NOMO-1 (cell line): ENCODE results near the gene UBAP2.
"Not testable (repeated sequence)": the region's sequence is repeated elsewhere in the genome, so short reads cannot be mapped to it uniquely, and the experiment has no call there.

Source experiments
- DNase-seq, 2 experiments: peaks; one replicate each; lab custom pipeline; 2025; ENCODE audit not compliant: unreplicated experiment in 2 of 2; lab: John Stamatoyannopoulos, UW

The UBAP2 gene

DNA sequence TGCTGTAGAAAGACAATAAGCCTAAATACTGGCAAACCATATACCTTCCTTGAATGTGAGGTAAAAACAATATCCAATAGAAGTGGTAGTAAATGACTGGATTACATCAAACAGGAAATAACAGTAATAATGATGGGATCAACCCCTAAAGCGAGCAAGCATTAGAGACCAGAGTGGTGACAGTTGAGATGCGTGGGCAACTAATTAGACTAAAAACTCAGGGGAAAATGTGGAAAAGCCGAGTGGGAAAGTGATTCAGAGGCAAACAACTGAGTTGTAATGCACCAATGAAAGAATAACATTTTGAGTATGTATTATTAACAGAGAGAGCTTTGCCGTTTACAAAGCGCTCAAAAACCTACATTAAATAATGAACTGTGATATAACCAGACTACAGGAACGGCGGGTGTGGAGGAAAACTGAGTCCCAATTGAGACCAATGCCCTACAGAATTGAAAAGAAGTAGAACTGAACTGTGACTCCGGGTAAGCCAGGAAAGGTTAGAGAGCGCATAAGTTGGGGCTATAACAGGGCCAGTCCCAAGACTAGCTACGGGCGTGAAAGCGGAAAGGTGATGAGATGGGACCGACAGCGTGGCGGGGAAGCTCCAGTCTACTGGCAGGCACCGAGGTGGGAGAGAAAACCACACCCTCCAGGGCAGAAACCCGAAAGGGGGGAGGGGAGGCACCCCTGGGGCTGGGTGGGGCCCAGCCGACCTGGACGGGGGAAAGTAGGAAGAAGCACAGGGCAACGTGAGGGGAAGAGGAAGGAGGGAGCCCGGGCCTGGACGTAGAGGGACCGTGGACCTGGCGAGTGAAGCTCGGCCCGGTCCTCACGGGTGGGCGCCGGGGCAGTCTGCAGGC is 592 bp downstream of the UBAP2 start:
- peak; percentile 76 to 81 for DNase-seq

DNA sequence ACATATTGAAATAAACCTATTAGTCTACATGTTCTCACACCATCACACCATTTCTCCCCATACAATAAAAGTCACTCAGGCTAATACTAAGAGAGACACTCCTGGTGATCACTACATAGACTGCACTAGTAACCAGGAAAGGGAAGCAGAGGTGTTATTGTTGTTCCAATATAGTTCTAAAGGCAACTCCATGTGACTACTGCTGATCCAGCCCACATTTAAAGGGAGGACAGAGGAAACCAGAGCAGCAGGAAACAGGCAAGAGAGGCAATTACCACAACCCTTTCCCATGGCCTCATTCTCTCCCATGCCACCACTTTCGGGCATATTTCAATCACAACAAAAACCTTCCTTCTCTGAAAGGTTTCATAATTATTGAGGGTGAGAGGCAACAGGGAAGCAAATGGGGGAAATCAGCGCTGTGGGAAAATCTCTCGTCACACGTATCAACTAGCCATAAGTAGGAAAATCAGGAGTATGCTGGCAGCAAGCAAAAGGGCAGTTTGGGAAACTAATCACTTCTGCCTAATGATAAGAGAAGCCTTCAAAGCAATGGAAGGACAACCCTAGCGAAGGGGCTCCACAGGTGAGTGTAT is 1.8 kb downstream of the UBAP2 start:
- peak in 1 of 2 experiments; percentile 51 for DNase-seq

DNA sequence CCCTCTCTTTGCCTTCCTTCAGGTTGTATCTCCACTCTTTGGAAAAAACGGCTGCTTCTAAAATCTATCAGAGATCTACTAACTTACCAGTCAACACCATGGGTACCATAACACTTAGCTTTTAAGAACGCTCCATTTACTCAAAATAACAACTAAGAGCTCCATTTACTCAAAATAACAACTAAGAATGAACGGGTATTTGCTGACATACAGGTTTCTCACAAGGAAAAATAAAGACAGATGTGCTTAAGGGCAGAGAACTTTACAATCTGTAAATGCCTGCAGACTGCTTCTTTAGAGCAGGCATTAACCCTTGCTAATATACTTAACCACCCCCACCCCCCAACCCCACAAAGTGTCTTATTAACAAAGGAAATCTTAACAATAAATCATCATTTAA is 2.8 kb downstream of the UBAP2 start:
- DNase-seq: no peak

DNA sequence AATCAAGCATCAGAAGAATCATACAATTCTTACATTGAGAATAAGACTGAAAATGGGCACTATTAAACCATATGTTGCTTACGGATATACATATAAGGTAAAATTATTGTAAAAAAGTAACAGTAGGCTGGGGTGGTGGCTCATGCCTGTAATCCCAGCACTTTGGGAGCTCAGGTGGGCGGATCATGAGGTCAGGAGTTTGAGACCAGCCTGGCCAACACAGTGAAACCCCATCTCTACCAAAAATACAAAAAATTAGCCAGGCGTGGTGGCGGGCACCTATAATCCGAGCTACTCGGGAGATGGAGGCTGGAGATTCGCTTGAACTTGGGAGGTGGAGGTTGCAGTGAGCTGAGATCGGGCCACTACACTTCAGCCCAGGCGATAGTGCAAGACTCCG is 6.6 kb downstream of the UBAP2 start:
- DNase-seq: not testable (repeated sequence)

DNA sequence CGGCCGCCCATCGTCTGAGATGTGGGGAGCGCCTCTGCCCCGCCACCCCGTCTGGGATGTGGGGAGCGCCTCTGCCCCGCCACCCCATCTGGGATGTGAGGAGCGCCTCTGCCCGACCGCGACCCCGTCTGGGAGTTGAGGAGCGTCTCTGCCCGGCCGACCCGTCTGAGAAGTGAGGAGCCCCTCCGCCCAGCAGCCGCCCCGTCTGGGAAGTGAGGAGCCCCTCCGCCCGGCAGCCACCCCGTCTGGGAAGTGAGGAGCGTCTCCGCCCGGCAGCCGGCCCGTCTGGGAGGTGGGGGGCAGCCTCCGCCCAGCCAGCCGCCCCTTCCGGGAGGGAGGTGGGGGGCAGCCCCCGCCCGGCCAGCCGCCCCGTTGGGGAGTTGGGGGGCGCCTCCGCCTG is 9.8 kb downstream of the UBAP2 start:
- DNase-seq: not testable (repeated sequence)

DNA sequence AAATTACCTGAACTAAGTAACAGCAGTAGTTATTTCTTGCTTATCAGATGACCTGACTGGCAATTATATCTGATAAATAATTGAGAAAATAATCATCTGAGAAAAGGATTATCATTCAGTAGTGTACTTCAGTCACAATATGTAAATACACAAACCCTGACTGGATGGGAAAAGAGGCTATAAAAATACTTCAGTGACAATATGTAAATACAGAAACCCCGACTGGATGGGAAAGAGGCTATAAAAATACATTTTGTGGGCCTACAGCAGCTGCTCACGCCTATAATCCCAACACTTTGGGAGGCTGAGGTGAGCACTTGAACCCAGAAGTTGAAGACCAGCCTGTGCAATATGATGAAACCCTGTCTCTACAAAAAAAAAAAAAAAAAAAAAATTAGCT is 11.1 kb downstream of the UBAP2 start:
- DNase-seq: no peak

DNA sequence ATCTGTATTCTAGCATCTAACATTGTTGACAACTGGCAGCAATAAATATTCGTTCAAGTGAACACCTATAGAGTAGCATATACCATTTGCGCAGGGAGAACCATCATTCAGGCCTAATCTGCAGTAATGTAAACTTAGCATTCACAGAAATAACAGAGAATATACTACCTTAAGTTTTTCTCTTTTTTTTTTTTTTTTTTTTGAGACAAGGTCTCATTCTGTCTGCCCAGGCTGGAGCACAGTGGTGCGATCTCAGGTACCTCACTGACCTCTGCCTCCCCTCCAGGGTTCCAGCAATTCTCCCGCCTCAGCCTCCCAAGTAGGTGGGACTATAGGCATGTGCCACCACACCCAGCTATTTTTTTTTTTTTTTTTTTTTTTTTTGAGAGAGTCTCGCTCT is 12.1 kb downstream of the UBAP2 start:
- no peak for DNase-seq

DNA sequence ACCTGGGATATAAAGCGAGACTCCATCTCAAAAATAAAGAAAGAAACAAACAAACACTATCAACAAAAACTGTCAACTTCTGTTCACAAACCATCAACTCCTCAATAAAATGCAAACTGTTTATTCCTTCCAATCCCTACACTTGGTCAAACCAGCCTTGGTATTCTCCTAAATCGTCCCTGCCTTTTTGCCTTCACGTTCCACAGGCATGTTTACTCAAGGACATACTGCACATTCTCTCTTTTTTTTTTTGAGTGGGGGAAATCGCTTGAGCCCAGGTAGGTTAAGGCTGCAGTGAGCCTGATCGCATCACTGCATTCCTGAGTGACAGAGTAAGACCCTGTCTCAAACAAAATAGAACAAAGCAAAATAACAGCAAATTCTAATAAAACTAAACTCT is 13.0 kb downstream of the UBAP2 start:
- DNase-seq: no peak

DNA sequence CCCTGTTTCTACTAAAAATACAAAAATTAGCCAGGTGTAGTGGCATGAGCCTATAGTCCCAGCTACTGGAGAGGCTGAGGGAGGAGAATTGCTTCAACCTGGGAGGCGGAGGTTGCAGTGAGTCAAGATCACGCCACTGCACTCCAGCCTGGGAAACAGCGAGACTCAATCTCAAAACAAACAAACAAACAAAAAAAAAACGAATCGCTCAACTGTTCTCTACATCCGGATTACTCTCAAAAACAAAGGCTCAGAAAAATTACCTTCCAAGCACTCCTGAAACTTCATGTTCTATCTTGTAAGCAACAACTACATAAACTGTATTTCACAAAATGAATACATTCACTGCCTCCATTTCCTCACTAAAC is 14.0 kb downstream of the UBAP2 start:
- no peak for DNase-seq

DNA sequence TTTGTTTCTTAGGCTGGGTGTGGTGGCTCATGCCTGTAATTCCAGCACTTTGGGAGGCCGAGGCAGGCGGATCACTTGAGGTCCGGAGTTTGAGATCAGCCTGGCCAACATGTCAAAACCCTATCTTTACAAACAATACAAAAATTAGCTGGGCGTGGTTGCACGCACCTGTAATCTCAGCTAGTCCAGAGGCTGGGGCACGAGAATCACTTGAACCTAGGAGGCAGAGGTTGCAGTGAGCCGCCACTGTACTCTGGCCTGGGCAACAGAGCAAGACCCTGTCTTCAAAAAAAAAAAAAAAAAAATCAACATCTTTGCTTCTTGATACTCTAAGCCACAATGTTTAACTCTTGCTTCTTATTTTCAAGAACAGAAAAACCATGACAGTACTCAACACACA is 16.1 kb downstream of the UBAP2 start:
- DNase-seq: no peak

DNA sequence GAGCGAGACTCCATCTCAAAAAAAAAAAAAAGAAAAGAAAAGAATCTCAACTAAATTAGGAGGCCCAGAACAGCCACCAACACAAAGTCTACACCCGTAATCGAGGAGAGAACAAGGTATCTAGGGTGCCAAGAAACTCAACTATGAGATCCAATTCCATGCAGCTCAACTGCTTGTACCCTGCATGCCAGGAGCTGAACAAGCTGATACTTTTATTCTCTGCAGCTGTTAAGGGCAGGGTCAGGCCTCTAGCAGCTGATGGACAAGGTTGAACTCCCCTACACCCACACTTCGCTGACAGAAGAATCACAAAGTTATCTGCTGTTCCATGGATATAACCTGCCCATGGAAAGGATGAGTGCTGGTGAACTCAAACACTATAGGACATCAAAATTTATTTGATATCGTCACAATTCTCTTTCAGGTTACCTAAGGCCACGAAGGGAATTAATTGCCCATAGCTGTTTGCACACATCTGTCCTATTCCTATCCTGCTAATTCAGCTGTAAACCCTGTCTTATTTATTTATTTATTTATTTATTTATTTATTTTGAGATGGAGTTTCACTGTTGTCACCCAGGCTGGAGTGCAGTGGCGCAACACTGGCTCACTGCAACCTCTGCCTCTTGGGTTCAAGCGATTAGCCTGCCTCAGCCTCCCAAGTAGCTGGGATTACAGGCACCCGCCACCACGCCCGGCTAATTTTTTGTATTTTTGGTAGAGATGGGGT is 20.7 kb downstream of the UBAP2 start:
- no peak for DNase-seq

DNA sequence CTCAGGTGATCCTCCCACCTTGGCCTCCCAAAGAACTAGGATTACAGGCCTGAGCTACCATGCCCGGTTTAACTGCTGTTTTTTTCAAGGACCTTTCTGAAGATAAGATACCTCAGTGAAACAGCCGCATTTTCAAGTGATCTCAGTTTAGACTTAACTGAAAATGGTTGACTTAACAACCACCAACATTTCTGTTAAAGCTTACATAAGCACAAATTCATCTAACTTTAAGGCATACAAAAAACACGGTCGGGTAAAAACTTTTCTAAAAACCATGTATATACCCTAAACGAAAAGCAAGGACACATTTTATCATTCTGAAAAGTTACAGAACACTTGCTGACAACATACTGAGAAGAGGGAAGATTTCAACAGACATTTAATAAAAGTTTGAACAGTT is 22.9 kb downstream of the UBAP2 start:
- no peak for DNase-seq

DNA sequence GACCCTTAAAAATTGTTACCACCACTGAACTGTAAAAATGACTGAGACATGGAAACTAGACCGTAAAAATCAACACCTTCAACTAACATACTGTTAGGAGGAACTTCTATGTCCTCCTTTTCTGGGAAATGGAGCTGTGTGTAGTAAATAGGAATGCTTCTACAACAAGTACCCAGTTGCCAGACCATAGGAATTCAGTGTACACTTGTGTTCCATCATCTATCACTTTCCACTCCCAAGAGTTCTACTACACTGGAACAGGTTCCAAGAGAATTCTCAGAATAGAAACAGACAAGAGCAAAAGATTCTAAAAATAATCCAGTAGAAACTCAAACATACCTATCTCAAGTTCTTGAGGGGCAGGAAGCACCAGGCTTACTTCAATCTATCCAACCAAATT is 23.6 kb downstream of the UBAP2 start:
- DNase-seq: no peak

DNA sequence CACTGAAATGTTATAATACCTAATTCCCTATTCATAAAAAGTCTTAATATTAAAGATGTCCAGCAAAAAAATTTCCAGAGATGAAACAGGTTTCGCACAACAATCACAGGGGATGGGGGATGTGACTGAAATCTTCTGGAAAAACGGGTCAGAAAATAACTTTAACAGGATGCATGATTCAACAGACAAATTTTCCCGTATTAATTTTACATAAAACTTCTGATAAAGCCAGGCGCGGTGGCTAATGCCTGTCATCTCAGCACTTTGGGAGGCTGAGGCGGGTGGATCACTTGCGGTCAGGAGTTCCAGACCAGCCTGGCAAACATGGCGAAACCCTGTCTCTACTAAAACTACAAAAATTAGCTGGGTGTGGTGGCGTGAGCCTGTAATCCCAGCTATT is 24.2 kb downstream of the UBAP2 start:
- not testable (repeated sequence) for DNase-seq

DNA sequence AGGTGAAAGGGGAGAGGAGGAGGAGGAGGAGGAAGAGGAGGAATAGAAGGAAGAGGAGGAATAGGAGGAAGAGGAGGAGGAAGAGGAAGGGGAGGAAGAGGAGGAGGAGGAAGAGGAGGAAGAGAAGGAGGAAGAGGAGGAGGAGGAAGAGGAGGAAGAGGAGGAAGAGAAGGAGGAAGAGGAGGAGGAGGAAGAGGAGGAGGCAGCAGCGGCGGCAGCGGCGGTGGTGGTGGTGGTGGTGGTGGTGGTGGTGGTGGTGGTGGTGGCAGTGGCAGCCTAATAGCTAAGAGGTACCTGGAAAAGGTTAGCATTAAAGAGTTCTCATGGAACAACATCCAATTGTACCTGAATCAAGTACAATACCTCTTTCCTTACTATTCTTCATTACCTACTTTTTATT is 32.5 kb downstream of the UBAP2 start:
- no peak for DNase-seq

DNA sequence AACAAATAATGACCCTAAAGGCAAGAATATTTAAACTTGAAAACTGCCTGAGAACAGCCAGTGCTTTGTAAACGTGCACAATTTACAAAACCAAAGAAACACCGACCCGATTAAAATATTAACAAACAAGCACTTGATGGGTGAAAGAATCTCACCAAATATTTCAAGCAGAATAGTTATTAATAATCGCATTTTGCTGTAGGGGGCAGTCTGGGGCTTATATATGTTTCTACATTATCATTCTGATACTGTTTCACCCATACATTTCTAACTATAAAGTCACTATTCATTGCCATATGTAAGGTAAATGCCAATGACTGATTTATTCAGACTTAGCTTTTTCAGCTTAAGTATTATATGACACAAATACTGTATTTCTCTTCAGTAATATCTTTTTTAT is 37.7 kb downstream of the UBAP2 start:
- peak in 1 of 2 experiments; percentile 25 for DNase-seq

DNA sequence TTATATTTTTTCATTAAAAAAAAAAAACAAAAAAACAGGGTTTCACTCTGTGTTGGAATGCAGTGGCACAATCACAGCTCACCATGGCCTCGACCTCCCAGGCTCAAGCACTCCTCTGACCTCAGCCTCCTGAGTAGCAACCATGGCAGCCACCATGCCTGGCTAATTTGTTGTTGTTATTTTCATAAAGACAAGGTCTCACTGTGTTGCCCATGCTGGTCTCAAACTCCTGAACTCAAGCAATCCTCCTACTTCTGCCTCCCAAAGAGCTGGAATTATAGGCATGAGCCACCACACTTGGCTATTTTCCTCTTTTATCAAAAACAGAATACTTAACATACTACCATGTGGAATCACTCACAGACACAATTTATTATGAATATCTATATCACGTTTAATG is 46.7 kb downstream of the UBAP2 start:
- no peak for DNase-seq

DNA sequence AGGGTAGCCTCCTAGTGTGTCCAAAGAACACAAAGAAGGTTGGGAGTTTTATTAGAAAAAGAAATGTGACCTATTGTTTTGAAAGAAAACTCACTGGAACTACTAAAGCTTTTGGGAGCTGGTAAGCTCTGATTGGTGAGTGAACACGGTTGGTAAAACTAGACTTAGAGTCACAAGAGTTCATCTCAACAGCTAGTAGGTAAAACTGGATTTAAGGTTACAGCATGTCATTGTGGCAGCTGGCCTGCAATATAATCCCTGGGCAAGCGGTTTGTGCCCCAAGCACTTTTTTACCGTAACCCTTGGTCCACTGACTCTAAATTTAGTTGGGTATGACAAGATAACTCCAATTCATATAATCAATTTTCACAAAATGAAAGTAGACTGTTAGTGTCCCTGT is 47.4 kb downstream of the UBAP2 start:
- DNase-seq: no peak

DNA sequence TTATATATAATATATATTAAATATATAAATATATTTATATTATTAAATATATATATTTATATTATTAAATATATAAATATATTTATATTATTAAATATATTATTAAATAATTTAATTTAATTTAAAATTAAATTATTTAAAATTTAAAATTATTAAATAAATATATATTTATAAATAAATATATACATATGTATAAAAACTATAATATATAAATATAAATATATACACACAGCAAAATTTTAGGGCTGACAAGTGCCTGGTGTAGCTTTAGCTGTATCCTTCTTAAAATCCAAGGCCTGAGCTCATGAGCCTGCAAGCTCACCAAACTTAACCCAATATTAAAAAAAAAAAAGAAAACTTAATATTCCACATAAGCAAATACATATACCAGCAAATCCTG is 53.2 kb downstream of the UBAP2 start:
- DNase-seq: no peak

DNA sequence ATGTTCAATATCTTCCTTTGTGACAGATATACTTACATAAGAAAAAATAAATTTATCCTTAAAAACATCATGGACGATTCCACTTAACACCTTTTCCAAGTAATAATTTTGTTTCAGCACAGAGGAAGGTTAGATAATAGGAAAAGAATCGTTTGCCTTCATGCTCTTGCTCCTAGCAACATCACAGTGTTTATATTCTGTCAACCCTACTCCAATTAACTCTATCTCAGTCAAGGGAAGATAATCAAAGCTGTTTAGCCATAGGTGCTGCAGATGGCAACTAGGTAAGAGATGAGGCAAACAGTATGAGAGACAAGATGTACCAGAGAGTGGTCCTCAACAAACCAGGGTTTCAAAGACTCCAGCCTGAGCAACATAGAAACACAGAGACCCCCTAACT is 55.6 kb downstream of the UBAP2 start:
- no peak for DNase-seq

DNA sequence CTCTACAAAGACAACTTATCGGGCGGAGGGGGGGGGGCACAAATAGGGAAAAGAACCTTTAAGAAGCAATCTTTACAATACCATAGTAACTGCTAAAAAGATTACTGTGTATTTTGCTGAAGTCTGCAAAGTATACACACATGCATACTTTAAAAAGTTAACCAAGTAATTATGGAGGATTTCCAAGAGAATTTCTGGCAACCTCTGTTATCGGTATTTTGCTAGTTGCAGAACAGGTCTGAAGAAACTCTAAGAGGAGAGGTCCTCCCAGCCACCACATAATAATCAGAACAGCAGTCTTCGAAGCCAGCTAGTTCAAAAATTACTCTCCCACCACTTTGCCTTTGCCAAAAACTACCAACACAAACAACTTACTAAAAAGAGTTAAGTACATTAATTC is 56.1 kb downstream of the UBAP2 start:
- no peak for DNase-seq
